H9 (cell line): ENCODE data around the gene PGM1. TPM values are rescaled to one million over a fixed set of nuclear protein-coding genes. Genes with fewer than 3 reads are reported as not detected.
A peak's percentile ranks its signal among the peaks of the same experiment; 100 is the strongest.

Experiments
- DNase-seq: peaks from one replicate; pipeline ENCODE4 v3.0.0-alpha.2; 2017
- H2AFZ ChIP-seq: one replicate; pipeline ENCODE4 v1.6.1; 2013; ENCODE audit warnings: mild to moderate bottlenecking, low read length, control low read depth, moderate library complexity
- H2AK5ac ChIP-seq: 2 replicates; pipeline ENCODE4 v1.6.1; 2013; ENCODE audit warnings: low read length, control low read depth, mixed read lengths; ENCODE audit not compliant: insufficient read length
- H2BK120ac ChIP-seq: one replicate; pipeline ENCODE4 v1.6.1; 2013; ENCODE audit warnings: low read depth, mild to moderate bottlenecking, low read length, control low read depth, inconsistent platforms; ENCODE audit not compliant: poor library complexity, severe bottlenecking
- H2BK12ac ChIP-seq: 2 replicates; pipeline ENCODE4 v1.6.1; 2013; ENCODE audit warnings: low read length, control low read depth, mixed read lengths, low read depth; ENCODE audit not compliant: insufficient read length
- H2BK15ac ChIP-seq: 2 replicates; pipeline ENCODE4 v1.6.1; 2013; ENCODE audit warnings: low read depth, low read length, control low read depth
- H2BK20ac ChIP-seq: one replicate; pipeline ENCODE4 v1.6.1; 2013; ENCODE audit warnings: low read depth, mild to moderate bottlenecking, low read length, control low read depth, inconsistent platforms; ENCODE audit not compliant: poor library complexity, severe bottlenecking
- H2BK5ac ChIP-seq: 2 replicates; pipeline ENCODE4 v1.6.1; 2013; ENCODE audit warnings: low read length, control low read depth, mixed read lengths; ENCODE audit not compliant: insufficient read length
- H3K14ac ChIP-seq: 2 replicates; pipeline ENCODE4 v1.6.1; 2013; ENCODE audit warnings: low read length, control low read depth; ENCODE audit not compliant: insufficient read depth
- H3K18ac ChIP-seq: 2 replicates; pipeline ENCODE4 v1.6.1; 2013; ENCODE audit warnings: low read depth, mild to moderate bottlenecking, mixed read lengths, low read length, control low read depth; ENCODE audit not compliant: insufficient read length
- H3K23ac ChIP-seq: 2 replicates; pipeline ENCODE4 v1.6.1; 2013; ENCODE audit warnings: low read length, control low read depth, mixed read lengths, low read depth; ENCODE audit not compliant: insufficient read length
- H3K23me2 ChIP-seq: 2 replicates; pipeline ENCODE4 v1.6.1; 2013; ENCODE audit warnings: low read depth, mild to moderate bottlenecking, mixed read lengths, low read length, control low read depth; ENCODE audit not compliant: insufficient read length, poor library complexity, severe bottlenecking
- H3K27ac ChIP-seq: 2 replicates; pipeline ENCODE4 v1.5.1; 2013; ENCODE audit warnings: low read length, control low read depth, mixed read lengths, low read depth; ENCODE audit not compliant: insufficient read length
- H3K27me3 ChIP-seq: 2 replicates; pipeline ENCODE4 v1.6.1; 2013; ENCODE audit warnings: low read length, control low read depth, inconsistent platforms; ENCODE audit not compliant: insufficient read depth
- H3K4ac ChIP-seq: 2 replicates; pipeline ENCODE4 v1.6.1; 2013; ENCODE audit warnings: low read depth, mild to moderate bottlenecking, control low read depth, inconsistent platforms, low read length, moderate library complexity
- H3K4me1 ChIP-seq: 2 replicates; pipeline ENCODE4 v1.6.1; 2013; ENCODE audit warnings: low read length, control low read depth, inconsistent platforms; ENCODE audit not compliant: insufficient read depth
- H3K4me2 ChIP-seq: 2 replicates; pipeline ENCODE4 v1.6.1; 2013; ENCODE audit warnings: low read length, control low read depth, mixed read lengths; ENCODE audit not compliant: insufficient read length, insufficient read depth
- H3K56ac ChIP-seq: 2 replicates; pipeline ENCODE4 v1.6.1; 2013; ENCODE audit warnings: low read depth, mild to moderate bottlenecking, mixed read lengths, low read length, control low read depth; ENCODE audit not compliant: insufficient read length
- H3K79me1 ChIP-seq: 2 replicates; pipeline ENCODE4 v1.6.1; 2013; ENCODE audit warnings: low read depth, mild to moderate bottlenecking, moderate library complexity, low read length, control low read depth, inconsistent platforms; ENCODE audit not compliant: insufficient read depth, poor library complexity, severe bottlenecking
- H3K79me2 ChIP-seq: 2 replicates; pipeline ENCODE4 v1.6.1; 2013; ENCODE audit warnings: low read length, control low read depth, inconsistent platforms; ENCODE audit not compliant: insufficient read depth
- H3K9ac ChIP-seq: 2 replicates; pipeline ENCODE4 v1.6.1; 2013; ENCODE audit warnings: low read length, control low read depth, mixed read lengths; ENCODE audit not compliant: insufficient read length; ENCODE audit errors: extremely low read depth
- H3K9me3 ChIP-seq: one replicate; pipeline ENCODE4 v1.6.1; 2013; ENCODE audit warnings: low read depth, low read length, inconsistent platforms; ENCODE audit not compliant: control insufficient read depth
- H3T11ph ChIP-seq: one replicate; pipeline ENCODE4 v1.6.1; 2013; ENCODE audit warnings: mild to moderate bottlenecking, low read length, control low read depth, inconsistent platforms
- H4K20me1 ChIP-seq: one replicate; pipeline ENCODE4 v1.6.1; 2013; ENCODE audit not compliant: control insufficient read depth, insufficient read length, insufficient read depth
- H4K5ac ChIP-seq: 2 replicates; pipeline ENCODE4 v1.6.1; 2013; ENCODE audit warnings: low read depth, mild to moderate bottlenecking, mixed read lengths, low read length, control low read depth; ENCODE audit not compliant: insufficient read length
- H4K8ac ChIP-seq: replicated peaks from 2 replicates; pipeline ENCODE4 v1.6.1; 2013; ENCODE audit warnings: low read length, control low read depth, mixed read lengths, low read depth; ENCODE audit not compliant: insufficient read length
- H4K91ac ChIP-seq: 2 replicates; pipeline ENCODE4 v1.6.1; 2013; ENCODE audit warnings: low read depth, mild to moderate bottlenecking, moderate library complexity, mixed read lengths, low read length, control low read depth; ENCODE audit not compliant: insufficient read length
- H3K27ac Mint-ChIP-seq, 3 experiments: 2 replicates in 2 of 3; 3 replicates in 1 of 3; pipeline ENCODE4 v1.8.0; 2020 to 2021; ENCODE audit warnings: mixed read lengths in 3 of 3, mild to moderate bottlenecking in 1 of 3, moderate library complexity in 1 of 3
- H3K27me3 Mint-ChIP-seq: 2 replicates; pipeline ENCODE4 v1.8.0; 2021; ENCODE audit warnings: low read depth, mild to moderate bottlenecking, moderate library complexity, mixed read lengths
- H3K36me3 Mint-ChIP-seq, 3 experiments: 2 replicates in 2 of 3; 3 replicates in 1 of 3; pipeline ENCODE4 v1.8.0; 2020 to 2021; ENCODE audit warnings: low read depth in 3 of 3, mixed read lengths in 3 of 3; ENCODE audit not compliant: insufficient read depth in 1 of 3
- H3K4me1 Mint-ChIP-seq, 2 experiments: 2 replicates each; pipeline ENCODE4 v1.8.0; 2020; ENCODE audit warnings: mixed read lengths in 2 of 2
- H3K4me3 Mint-ChIP-seq, 2 experiments: 2 replicates in 1 of 2; 3 replicates in 1 of 2; pipeline ENCODE4 v1.8.0; 2020 to 2021; ENCODE audit warnings: mild to moderate bottlenecking in 2 of 2, mixed read lengths in 2 of 2, moderate library complexity in 1 of 2
- H3K9me3 Mint-ChIP-seq, 2 experiments: 2 replicates in 1 of 2; 3 replicates in 1 of 2; pipeline ENCODE4 v1.8.0; 2020; ENCODE audit warnings: mild to moderate bottlenecking in 2 of 2, mixed read lengths in 2 of 2, moderate library complexity in 1 of 2
- CTCF ChIP-seq: fragments of 200-600 bp; sonication (generic); conservative IDR thresholded peaks from 3 replicates; pipeline ENCODE4 v1.8.0; 2021; ENCODE audit warnings: antibody characterized with exemption, mild to moderate bottlenecking
- WGBS: extraction: QIAGEN DNeasy Blood & Tissue Kit; methylation state at CpG from one replicate; pipeline ENCODE4 v1.1.7; 2013; ENCODE audit warnings: missing lambda C conversion rate, low lambda C conversion rate, mixed read lengths; ENCODE audit not compliant: insufficient read length; ENCODE audit errors: extremely low coverage; 5-methylcytosine and 5-hydroxymethylcytosine counted together
- total RNA-seq: library from RNA; stranded (reverse); gene quantifications from 2 replicates; pipeline ENCODE4 v1.2.1, GENCODE V29; 2021

The PGM1 gene
- total RNA-seq, 1 experiment from 2014 or later, result 56.4 TPM

- peaks cover 2% of the 10 kb centered on the region; the same call in 1 of the 2 replicates for H3K27me3 Mint-ChIP-seq
- no peak overlapping the region for H2BK5ac ChIP-seq
Measured at GRCh38 chr1:63688302-63688890, 95.2 kb downstream of the PGM1 start.

More at GRCh38 chr1:63688302-63688890, 95.2 kb downstream of the PGM1 start:
- DNase-seq, result no peak
- no peak overlapping the region for H3K9ac ChIP-seq
- no peak overlapping the region for H4K8ac ChIP-seq
- H3K79me1 ChIP-seq, result no peaks in the 10 kb centered on the region
- H3K4me1 Mint-ChIP-seq, result peaks cover 3 to 10% of the 10 kb centered on the region in 2 experiments
- no peaks in the 10 kb centered on the region for H3K79me2 ChIP-seq
- WGBS, result no CpG with 5 or more reads among the region's 6 CpGs
- H3K4me2 ChIP-seq, result no peak overlapping the region
- H3K14ac ChIP-seq, result no peak overlapping the region
- no peak overlapping the region for H3T11ph ChIP-seq
- H3K23ac ChIP-seq, result no peak overlapping the region
- TF ChIP-seq CTCF, result no peak
- no peaks in the 10 kb centered on the region for H3K4me1 ChIP-seq
- H2BK20ac ChIP-seq, result no peak overlapping the region
- no peaks in the 10 kb centered on the region for H3K9me3 ChIP-seq
- H2AFZ ChIP-seq, result no peak overlapping the region
- no peak overlapping the region for H2BK12ac ChIP-seq
- H3K9me3 Mint-ChIP-seq, result peaks cover 0 to 3% of the 10 kb centered on the region in 2 experiments; a peak in 2 of 5 replicates
- no peak overlapping the region for H3K56ac ChIP-seq
- no peak overlapping the region for H4K5ac ChIP-seq
- H4K20me1 ChIP-seq, result no peaks in the 10 kb centered on the region
- H2AK5ac ChIP-seq, result no peak overlapping the region
- H3K27me3 ChIP-seq, result no peaks in the 10 kb centered on the region
- H3K18ac ChIP-seq, result no peak overlapping the region
- no peaks in the 10 kb centered on the region for H3K23me2 ChIP-seq
- H3K4ac ChIP-seq, result no peak overlapping the region
- H4K91ac ChIP-seq, result no peak overlapping the region
- H3K27ac ChIP-seq, result peak overlapping the region; percentile 26
- H3K36me3 Mint-ChIP-seq, result no peaks in the 10 kb centered on the region
- H2BK15ac ChIP-seq, result no peak overlapping the region
- no peak overlapping the region for H2BK120ac ChIP-seq
- H3K27ac Mint-ChIP-seq, result no peak overlapping the region
- no peak overlapping the region for H3K4me3 Mint-ChIP-seq
